ENCODE data around the gene ADAMTS2.
"Not testable (repeated sequence)": the region's sequence is repeated elsewhere in the genome, so short reads cannot be mapped to it uniquely, and the experiment has no call there.

- not testable (repeated sequence) for TF ChIP-seq SP1 (IDR thresholded peaks at IDR 0.05); NFRKB (IDR thresholded peaks at IDR 0.05); FOXA1 (IDR thresholded peaks at IDR 0.05); PKNOX1 (IDR thresholded peaks at IDR 0.05); FOXM1 (IDR thresholded peaks at IDR 0.05; ENCODE audit: borderline replicate concordance); BHLHE40 (IDR thresholded peaks at IDR 0.05; ENCODE audit: borderline replicate concordance); SUZ12 (IDR thresholded peaks at IDR 0.05); L3MBTL2 (conservative IDR thresholded peaks at IDR 0.05)
These were observed 59.5 kb downstream of the ADAMTS2 start for GRCh38 chr5:179285776-179286162.
